RWPE2 (cell line): ENCODE results near the gene TMEM43.

Source experiments
- ATAC-seq: fragments of 200-7000 bp; cut with Tn5 transposase; 3 replicates; pipeline ENCODE4 v1.9.1; 2021; ENCODE audit warnings: low read depth
- DNase-seq: peaks from one replicate; pipeline ENCODE4 v3.0.0-alpha.2; 2020; ENCODE audit warnings: low spot score
- H3K27ac ChIP-seq: fragments of 450-650 bp; 2 replicates; pipeline ENCODE4 v1.5.1; 2017; ENCODE audit warnings: mild to moderate bottlenecking; ENCODE audit not compliant: poor library complexity, severe bottlenecking
- H3K27me3 ChIP-seq: fragments of 250-450 bp; sonication (Bioruptor Pico); 2 replicates; pipeline ENCODE4 v1.5.1; 2021; ENCODE audit warnings: mild to moderate bottlenecking, moderate library complexity; ENCODE audit not compliant: insufficient read depth, poor library complexity, severe bottlenecking
- H3K36me3 ChIP-seq: fragments of 250-450 bp; sonication (Bioruptor Pico); 2 replicates; pipeline ENCODE4 v1.5.1; 2020; ENCODE audit warnings: low read depth, mild to moderate bottlenecking, moderate library complexity
- H3K4me1 ChIP-seq: fragments of 250-450 bp; sonication (Bioruptor Pico); 2 replicates; pipeline ENCODE4 v1.5.1; 2021; ENCODE audit warnings: mild to moderate bottlenecking, moderate library complexity; ENCODE audit not compliant: insufficient read depth, poor library complexity, severe bottlenecking
- H3K4me3 ChIP-seq: fragments of 250-450 bp; sonication (Bioruptor Pico); 2 replicates; pipeline ENCODE4 v1.5.1; 2021; ENCODE audit warnings: mild to moderate bottlenecking, moderate library complexity; ENCODE audit not compliant: severe bottlenecking
- H3K9me3 ChIP-seq: fragments of 250-450 bp; sonication (Bioruptor Pico); 2 replicates; pipeline ENCODE4 v1.5.1; 2021; ENCODE audit warnings: mild to moderate bottlenecking, moderate library complexity; ENCODE audit not compliant: severe bottlenecking
- CTCF ChIP-seq: fragments of 450-650 bp; IDR thresholded peaks from one replicate; pipeline ENCODE4 v1.5.1; 2017; ENCODE audit warnings: mild to moderate bottlenecking, moderate library complexity; ENCODE audit not compliant: poor library complexity, severe bottlenecking

The TMEM43 gene

DNA sequence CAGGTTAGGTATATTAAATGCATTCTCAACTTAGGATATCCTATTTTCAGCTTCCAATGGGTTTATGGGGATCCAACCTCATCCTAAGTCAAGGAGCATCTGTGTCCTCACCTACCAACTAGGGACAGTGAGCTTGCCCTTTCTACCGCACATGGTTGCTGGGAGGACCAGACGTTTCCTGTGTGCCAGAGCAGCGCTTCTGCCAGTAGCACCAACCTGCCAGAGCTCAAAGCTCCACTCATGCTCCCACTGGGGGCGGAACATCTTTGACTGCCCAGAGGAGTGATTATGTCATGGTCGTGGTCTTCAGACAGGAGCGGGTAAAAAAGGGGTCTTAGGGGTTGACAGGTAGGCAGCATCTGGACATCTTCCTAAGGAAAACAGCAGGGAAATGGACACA is 28.8 kb downstream of the TMEM43 start:
- no peaks in the 10 kb centered on the region for H3K9me3 ChIP-seq
- peaks cover 17% of the 10 kb centered on the region for H3K4me1 ChIP-seq
- H3K27me3 ChIP-seq, result no peaks in the 10 kb centered on the region
- DNase-seq (no peak), ATAC-seq (no peak)
- H3K36me3 ChIP-seq, result peaks cover 63% of the 10 kb centered on the region
- H3K27ac ChIP-seq, result no peak overlapping the region
- TF ChIP-seq CTCF, result no peak
- no peak overlapping the region for H3K4me3 ChIP-seq

DNA sequence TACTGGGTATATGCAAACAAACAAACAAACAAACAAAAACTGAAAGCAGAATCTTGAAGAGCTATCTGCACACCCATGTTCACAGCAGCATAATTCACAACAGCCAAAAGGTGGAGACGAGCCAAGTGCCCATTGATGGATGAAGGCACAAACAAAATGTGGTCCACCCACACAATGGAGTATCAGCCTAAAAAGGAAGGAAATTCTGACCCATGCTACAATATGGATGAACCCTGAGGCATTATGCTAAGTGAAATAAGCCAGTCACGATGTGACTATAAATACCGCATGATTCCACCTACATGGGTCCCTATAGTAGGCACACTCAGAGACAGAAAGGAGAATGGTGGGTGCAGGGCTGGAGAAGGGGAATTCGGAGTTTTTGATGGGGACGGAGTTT is 29.4 kb downstream of the TMEM43 start:
- H3K9me3 ChIP-seq, result no peaks in the 10 kb centered on the region
- TF ChIP-seq CTCF, result no peak
- no peak overlapping the region for H3K4me3 ChIP-seq
- H3K36me3 ChIP-seq, result peaks cover 69% of the 10 kb centered on the region
- ATAC-seq, result no peak
- no peak overlapping the region for H3K27ac ChIP-seq
- H3K4me1 ChIP-seq, result peaks cover 17% of the 10 kb centered on the region
- H3K27me3 ChIP-seq, result no peaks in the 10 kb centered on the region
- no peak for DNase-seq

GRCh38 chr3:14154895-14155440 is 30.1 kb downstream of the TMEM43 start:
- Histone ChIP-seq H3K4me1 (peaks cover 17% of the 10 kb centered on the region), H3K36me3 (peaks cover 76% of the 10 kb centered on the region), H3K4me3 (no peak overlapping the region), H3K9me3 (no peaks in the 10 kb centered on the region), H3K27me3 (no peaks in the 10 kb centered on the region), H3K27ac (no peak overlapping the region)
- ATAC-seq (no peak), DNase-seq (no peak)
- no peak for TF ChIP-seq CTCF

DNA sequence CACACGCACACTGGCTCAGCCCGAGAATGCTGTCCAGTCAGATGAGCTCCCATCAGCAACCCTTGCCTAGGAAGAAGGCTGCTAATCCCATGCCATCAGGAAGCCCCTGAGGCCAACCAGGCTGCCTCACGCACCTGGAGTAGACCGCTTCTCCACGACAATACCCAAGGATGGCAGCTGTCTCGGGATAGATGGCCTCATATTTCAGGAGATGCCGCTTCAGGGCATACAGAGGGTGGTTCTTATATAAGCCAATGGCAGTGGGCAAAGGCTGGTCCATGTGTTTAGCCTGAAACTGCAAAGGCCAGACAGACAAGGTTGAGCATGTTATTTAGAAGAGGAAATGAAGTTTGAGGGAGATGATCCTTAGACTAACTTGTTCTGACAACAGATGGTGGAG is 31.3 kb downstream of the TMEM43 start:
- peaks cover 88% of the 10 kb centered on the region for H3K36me3 ChIP-seq
- ATAC-seq, result no peak

More for the DNA sequence above, 31.3 kb downstream of the TMEM43 start:
- Histone ChIP-seq H3K9me3 (peaks cover under 1% of the 10 kb centered on the region), H3K27me3 (no peaks in the 10 kb centered on the region), H3K4me1 (peaks cover 17% of the 10 kb centered on the region), H3K4me3 (no peak overlapping the region), H3K27ac (peak overlapping the region; percentile 75)
- no peak for TF ChIP-seq CTCF
- DNase-seq, result no peak
